GM20000 (cell line): ENCODE data around the gene SELENOM.

Experiments used
- DNase-seq: peaks from one replicate; pipeline ENCODE4 v3.0.0; 2012; ENCODE audit warnings: low spot score
- CTCF ChIP-seq: IDR thresholded peaks from 2 replicates; pipeline ENCODE4 v1.5.1; 2012; ENCODE audit warnings: mild to moderate bottlenecking, control low read depth; ENCODE audit errors: extremely low read depth, missing control alignments

The SELENOM gene

GRCh38 chr22:31139866-31140716, 32.7 kb upstream of the SELENOM start, which contains the start of gene PLA2G3:
Gene PLA2G3 (minus strand): TSS chr22:31140508. CDS start chr22:31140354, 154 bp downstream.
- no peak for TF ChIP-seq CTCF
- DNase-seq: no peak

GRCh38 chr22:31139066-31139465, 31.7 kb upstream of the SELENOM start:
- no peak for TF ChIP-seq CTCF
- DNase-seq: no peak

GRCh38 chr22:31138126-31138525, 30.8 kb upstream of the SELENOM start:
- no peak for DNase-seq
- TF ChIP-seq CTCF: no peak

GRCh38 chr22:31137721-31138120, 30.4 kb upstream of the SELENOM start:
- no peak for TF ChIP-seq CTCF
- DNase-seq: no peak

- DNase-seq: no peak
- no peak for TF ChIP-seq CTCF
Observed at GRCh38 chr22:31136711-31137110, 29.3 kb upstream of the SELENOM start.

- no peak for TF ChIP-seq CTCF
- no peak for DNase-seq
Observed at GRCh38 chr22:31136155-31136554, 28.8 kb upstream of the SELENOM start.

GRCh38 chr22:31135706-31136105, 28.3 kb upstream of the SELENOM start:
- no peak for DNase-seq
- TF ChIP-seq CTCF: no peak
